HepG2 (cell line): ENCODE measurements around the gene CAVIN3. TPM values are rescaled to one million over a fixed set of nuclear protein-coding genes. Genes with fewer than 3 reads are reported as not detected.

ENCODE experiments used
- ATAC-seq: fragments of 200-7000 bp; cut with Tn5 transposase; 3 replicates; pipeline ENCODE4 v1.9.1; 2020; ENCODE audit warnings: mild to moderate bottlenecking, moderate library complexity
- BruUV-seq: library from RNA; stranded (reverse); fragments of 400-500 nt; replicated peaks from 2 replicates; lab custom pipeline; 2021; lab: Mats Ljungman, UMichigan
- CTCF ChIA-PET: fragments of 300-600 bp; formaldehyde crosslinking; extraction: SDS; loops from one replicate; lab custom pipeline; 2021; ENCODE audit warnings: low total read pairs, inconsistent platforms, low intra/inter-chr PET ratio; lab: Yijun Ruan, JAX
- POLR2A ChIA-PET: fragments of 350-600 bp; sonication (Branson Sonifier 250); formaldehyde crosslinking; loops from one replicate; lab custom pipeline; 2020; ENCODE audit warnings: antibody characterized with exemption, inconsistent platforms; lab: Yijun Ruan, JAX
- DNase-seq: peaks from one replicate; pipeline ENCODE4 v3.0.0-alpha.2; 2015; ENCODE audit warnings: low spot score
- FAIRE-seq: peaks from 3 replicates; lab custom pipeline; 2011; peaks lifted over from hg19 to GRCh38; lab: Jason Lieb, UNC
- H2AFZ ChIP-seq: one replicate; pipeline ENCODE4 v1.6.1; 2011; ENCODE audit warnings: low read length, inconsistent platforms
- H3K27ac ChIP-seq: fragments of 300-600 bp; 3 replicates; pipeline ENCODE4 v1.8.0; 2011; ENCODE audit warnings: mixed run types, mild to moderate bottlenecking, mixed read lengths, low read length, inconsistent platforms; ENCODE audit not compliant: insufficient read depth; ENCODE audit errors: extremely low read length
- H3K27me3 ChIP-seq, 2 experiments: fragments of 200-600 bp in 1 of 2; 2 replicates in 1 of 2; 3 replicates in 1 of 2; pipeline versions ENCODE4 v1.6.0 to v1.8.0; 2011; ENCODE audit warnings: low read length in 2 of 2, mild to moderate bottlenecking in 2 of 2, moderate library complexity in 2 of 2, inconsistent platforms in 1 of 2; ENCODE audit not compliant: insufficient read depth in 2 of 2, control insufficient read depth in 1 of 2
- H3K36me3 ChIP-seq, 2 experiments: fragments of 200-600 bp in 1 of 2; replicated peaks in 1 of 2; 2 replicates in 1 of 2; 3 replicates in 1 of 2; pipeline versions ENCODE4 v1.5.1 to v1.8.0; 2011; ENCODE audit warnings: low read length in 2 of 2, inconsistent platforms in 1 of 2; ENCODE audit not compliant: insufficient read depth in 2 of 2, control insufficient read depth in 1 of 2
- H3K4me1 ChIP-seq: 2 replicates; pipeline ENCODE4 v1.5.1; 2012; ENCODE audit warnings: low read length, inconsistent platforms; ENCODE audit not compliant: insufficient read depth
- H3K4me2 ChIP-seq: 2 replicates; pipeline ENCODE4 v1.6.0; 2011; ENCODE audit warnings: low read depth, low read length, inconsistent platforms
- H3K4me3 ChIP-seq, 3 experiments: fragments of 200-600 bp in 1 of 3; sonication (generic), shearing (Covaris generic) in 1 of 3; replicated peaks in 1 of 3; 2 replicates each; pipeline ENCODE4 v1.5.1; 2011 to 2016; ENCODE audit warnings: low read length in 3 of 3, inconsistent platforms in 2 of 3, low read depth in 2 of 3, mild to moderate bottlenecking in 2 of 3, control low read depth in 1 of 3, mixed read lengths in 1 of 3; ENCODE audit not compliant: insufficient read depth in 1 of 3
- H3K79me2 ChIP-seq: one replicate; pipeline ENCODE4 v1.6.1; 2011; ENCODE audit warnings: low read length, inconsistent platforms; ENCODE audit not compliant: insufficient read depth
- H3K9ac ChIP-seq: 2 replicates; pipeline ENCODE4 v1.6.0; 2011; ENCODE audit warnings: mild to moderate bottlenecking, low read depth, low read length, inconsistent platforms; ENCODE audit not compliant: insufficient read depth
- H3K9me3 ChIP-seq: 2 replicates; pipeline ENCODE4 v1.5.1; 2012; ENCODE audit warnings: mild to moderate bottlenecking, low read length
- H4K20me1 ChIP-seq: 2 replicates; pipeline ENCODE4 v1.6.0; 2011; ENCODE audit warnings: inconsistent platforms, mild to moderate bottlenecking, low read length, moderate library complexity; ENCODE audit not compliant: insufficient read depth
- ESRRA ChIP-seq: sonication (generic); formaldehyde crosslinking; IDR thresholded peaks from 2 replicates; pipeline ENCODE4 v1.5.1; 2020; ENCODE audit warnings: mild to moderate bottlenecking, low read depth, missing genetic modification reagents
- GMEB2 ChIP-seq: IDR thresholded peaks from 2 replicates; pipeline ENCODE4 v1.6.1; 2016; ENCODE audit warnings: missing biosample characterization, missing genetic modification reagents, low read depth
- IKZF5 ChIP-seq: IDR thresholded peaks from 2 replicates; pipeline ENCODE4 v1.6.1; 2018; ENCODE audit warnings: missing genetic modification reagents, mild to moderate bottlenecking, missing compliant biosample characterization
- NR2F1 ChIP-seq, 2 experiments: fragments of 450-650 bp in 1 of 2; formaldehyde crosslinking in 1 of 2; IDR thresholded peaks; 2 replicates each; pipeline versions ENCODE4 v1.5.0 to v1.6.1; 2016 to 2020; ENCODE audit warnings: mild to moderate bottlenecking in 1 of 2, missing compliant biosample characterization in 1 of 2, missing genetic modification reagents in 1 of 2, moderate library complexity in 1 of 2
- PPARG ChIP-seq: conservative IDR thresholded peaks from 2 replicates; pipeline ENCODE4 v1.6.1; 2016; ENCODE audit warnings: missing biosample characterization, missing genetic modification reagents
- PREB ChIP-seq: sonication (generic); formaldehyde crosslinking; IDR thresholded peaks from 2 replicates; pipeline ENCODE4 v1.4.0; 2020; ENCODE audit warnings: missing genetic modification reagents
- SOX6 ChIP-seq, 2 experiments: fragments of 450-650 bp in 1 of 2; sonication (generic) in 1 of 2; formaldehyde crosslinking in 1 of 2; IDR thresholded peaks; 2 replicates each; pipeline versions ENCODE4 v1.4.0 to v1.6.1; 2017 to 2020; ENCODE audit warnings: antibody characterized with exemption in 1 of 2, mild to moderate bottlenecking in 1 of 2, missing genetic modification reagents in 1 of 2
- TEAD3 ChIP-seq: optimal IDR thresholded peaks from 2 replicates; pipeline ENCODE3; 2016; ENCODE audit warnings: borderline replicate concordance
- ZBTB37 ChIP-seq: sonication (generic); formaldehyde crosslinking; IDR thresholded peaks from 2 replicates; pipeline ENCODE4 v1.4.0; 2020; ENCODE audit warnings: mild to moderate bottlenecking, missing genetic modification reagents
- ZC3H4 ChIP-seq: sonication (generic); formaldehyde crosslinking; IDR thresholded peaks from 2 replicates; pipeline ENCODE4 v1.4.0; 2020; ENCODE audit warnings: missing genetic modification reagents, borderline replicate concordance
- ZNF574 ChIP-seq: sonication (generic); formaldehyde crosslinking; IDR thresholded peaks from 2 replicates; pipeline ENCODE4 v1.4.0; 2020; ENCODE audit warnings: missing genetic modification reagents
- WGBS: methylation state at CpG from one replicate; pipeline ENCODE4 v1.1.6; 2017; ENCODE audit warnings: low lambda C conversion rate; 5-methylcytosine and 5-hydroxymethylcytosine counted together
- in situ Hi-C: cut with HindIII; loops from 2 replicates; pipeline ENCODE4 v1.10.0; 2017; ENCODE audit warnings: low pct_unique_long_range_greater_than_20kb; ENCODE audit not compliant: extremely low pct_ligation_motif_present
- intact Hi-C: fragments of 100-400 bp; cut with micrococcal nuclease; formaldehyde crosslinking; loops from one replicate; pipeline ENCODE4 v1.10.0; 2022; ENCODE audit not compliant: unreplicated experiment
- polyA plus RNA-seq, 8 experiments: library from polyadenylated mRNA; depleted of rRNA in 3 of 8; stranded (reverse) in 7 of 8; unstranded in 1 of 8; fragments of >200 nt; fragmentation: Illumina TruSeq in 4 of 8; extraction: Trizol in 4 of 8; gene quantifications; 2 replicates each; pipeline versions ENCODE4 v1.2.1 to v1.2.3, GENCODE V29; 2011 to 2016; ENCODE audit warnings: low read depth in 4 of 8, missing spikeins in 1 of 8, mixed read lengths in 1 of 8; ENCODE audit not compliant: insufficient read depth in 1 of 8
- total RNA-seq, 5 experiments: library from RNA; depleted of rRNA; stranded (reverse); fragments of >200 nt; fragmentation: Illumina TruSeq; extraction: Trizol; gene quantifications; 2 replicates each; pipeline ENCODE4 v1.2.3, GENCODE V29; 2016; ENCODE audit warnings: low read depth in 1 of 5

CAVIN3 gene
- total and polyA plus RNA-seq, 2 of the 13 experiments (the other 11 are each of a cell fraction or from before 2014, with no cell fraction given): not detected

- Histone ChIP-seq H3K27ac (no peak overlapping the region), H2AFZ (no peak overlapping the region), H3K4me3 (no peak overlapping the region), H3K27me3 (peaks cover 1 to 25% of the 10 kb centered on the region in 2 experiments; a peak in 3 of 5 replicates), H4K20me1 (no peaks in the 10 kb centered on the region), H3K4me1 (no peaks in the 10 kb centered on the region), H3K4me2 (no peak overlapping the region), H3K36me3 (no peaks in the 10 kb centered on the region), H3K79me2 (no peaks in the 10 kb centered on the region), H3K9ac (no peak overlapping the region), H3K9me3 (no peaks in the 10 kb centered on the region)
- no peak for FAIRE-seq
- intact Hi-C loops: no loop called here
- CTCF ChIA-PET: no interaction called here
- in situ Hi-C loops: no loop called here
- POLR2A ChIA-PET: no interaction called here
- DNase-seq: no peak
- 27% methylated on average over 2 of the region's 2 CpGs for WGBS
- ATAC-seq: no peak
- no TSS peak for BruUV-seq
- TF ChIP-seq ZC3H4 (no peak), NR2F1 (CRISPR knock-in tag; IDR thresholded peaks at IDR 0.05) (no peak), ESRRA (no peak), ZNF574 (CRISPR knock-in tag) (no peak), PREB (no peak), PPARG (CRISPR knock-in tag) (no peak), SOX6 (IDR thresholded peaks at IDR 0.05) (no peak), SOX6 (CRISPR knock-in tag; IDR thresholded peaks at IDR 0.05) (no peak), GMEB2 (CRISPR knock-in tag) (no peak), ZBTB37 (CRISPR knock-in tag) (no peak), IKZF5 (CRISPR knock-in tag) (no peak), TEAD3 (CRISPR knock-in tag) (no peak)
Observed at GRCh38 chr11:6321961-6322362, 1.7 kb upstream of the CAVIN3 start.
